Naive B cell (primary cell): ENCODE data around the gene MRPS7. TPM values are rescaled to one million over a fixed set of nuclear protein-coding genes. Genes with fewer than 3 reads are reported as not detected.
A peak's percentile ranks its signal among the peaks of the same experiment; 100 is the strongest.
"Not testable (repeated sequence)": the region's sequence is repeated elsewhere in the genome, so short reads cannot be mapped to it uniquely, and the experiment has no call there.

Source experiments
- ATAC-seq, 2 donors: fragments of 150-1000 bp; cut with Tn5 transposase; 2 replicates each; pipeline ENCODE4 v1.10.0; 2021; ENCODE audit warnings: low read depth in 2 of 2, mild to moderate bottlenecking in 2 of 2, moderate library complexity in 2 of 2
- DNase-seq: peaks from one replicate; pipeline ENCODE4 v3.0.0; 2022
- H3K27ac Mint-ChIP-seq, 6 donors: one replicate each; pipeline ENCODE4 v1.8.0; 2020 to 2022; ENCODE audit warnings: mild to moderate bottlenecking in 6 of 6, mixed read lengths in 6 of 6, moderate library complexity in 5 of 6, inconsistent platforms in 2 of 6
- H3K27me3 Mint-ChIP-seq, 3 donors: one replicate each; pipeline ENCODE4 v1.8.0; 2021 to 2022; ENCODE audit warnings: mixed read lengths in 3 of 3, mild to moderate bottlenecking in 1 of 3
- H3K36me3 Mint-ChIP-seq, 2 donors: one replicate each; pipeline ENCODE4 v1.8.0; 2020 to 2022; ENCODE audit warnings: mixed read lengths in 2 of 2, inconsistent platforms in 1 of 2, mild to moderate bottlenecking in 1 of 2
- H3K4me1 Mint-ChIP-seq, 3 donors: one replicate each; pipeline ENCODE4 v1.8.0; 2020 to 2022; ENCODE audit warnings: mixed read lengths in 3 of 3, inconsistent platforms in 1 of 3, mild to moderate bottlenecking in 1 of 3, moderate library complexity in 1 of 3
- H3K4me3 Mint-ChIP-seq, 8 donors: one replicate each; pipeline ENCODE4 v1.8.0; 2020 to 2022; ENCODE audit warnings: mild to moderate bottlenecking in 8 of 8, mixed read lengths in 8 of 8, moderate library complexity in 8 of 8, inconsistent platforms in 2 of 8
- H3K9me3 Mint-ChIP-seq, 7 donors: one replicate each; pipeline ENCODE4 v1.8.0; 2020 to 2022; ENCODE audit warnings: mixed read lengths in 7 of 7, mild to moderate bottlenecking in 5 of 7, inconsistent platforms in 2 of 7, moderate library complexity in 1 of 7
- polyA plus RNA-seq, 6 donors: library from polyadenylated mRNA; unstranded; fragments of 300-500 nt; fragmentation: Illumina TruSeq; gene quantifications; one replicate each; pipeline ENCODE4 v1.2.3, GENCODE V29; 2021; ENCODE audit warnings: low read depth in 6 of 6

MRPS7 gene
- polyA plus RNA-seq, 6 donors from 2014 or later, result 70.1 to 103 (median 94.4) TPM

DNA sequence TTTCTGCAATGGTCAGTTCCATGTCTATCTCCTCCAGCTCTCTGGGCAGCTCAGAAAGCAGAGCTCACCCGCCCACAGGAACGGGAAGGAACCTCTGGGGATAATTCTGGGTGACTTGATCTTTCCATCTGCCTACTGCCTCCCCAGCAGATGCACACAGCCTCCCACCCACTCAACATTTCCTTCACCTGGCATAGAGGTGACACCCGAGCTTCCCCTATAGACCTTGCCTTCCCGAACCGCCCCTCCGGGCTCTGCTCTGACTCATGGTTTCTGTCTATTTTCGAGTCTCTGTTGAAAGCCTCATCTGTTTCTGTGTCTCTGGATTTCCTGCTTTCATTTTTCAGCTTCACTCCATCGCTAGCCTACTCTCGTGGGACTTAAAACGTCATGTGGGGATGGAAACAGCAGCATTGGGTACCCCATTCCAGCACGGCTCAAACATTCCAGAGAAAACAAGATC lies 11.6 kb upstream of the MRPS7 start:
- ATAC-seq, result peak; percentile 33 to 45
- Mint-ChIP-seq H3K4me3 (peak overlapping the region in 7 of 8 donors; percentile 12 to 88 (median 74)), H3K9me3 (no peaks in the 10 kb centered on the region), H3K36me3 (no peaks in the 10 kb centered on the region), H3K4me1 (peaks cover 44 to 62% (median 61%) of the 10 kb centered on the region in 3 donors), H3K27me3 (no peaks in the 10 kb centered on the region), H3K27ac (peak overlapping the region in 5 of 6 donors; percentile 47 to 92 (median 85))
- DNase-seq, result peak; percentile 25

GRCh38 chr17:75252039-75252816 lies 9.5 kb upstream of the MRPS7 start:
- Mint-ChIP-seq H3K4me1 (peaks cover 58 to 79% (median 77%) of the 10 kb centered on the region in 3 donors), H3K4me3 (peak overlapping the region in 7 of 8 donors; percentile 60 to 86 (median 82)), H3K27ac (peak overlapping the region; percentile 3 to 92 (median 84)), H3K36me3 (no peaks in the 10 kb centered on the region), H3K9me3 (no peaks in the 10 kb centered on the region), H3K27me3 (no peaks in the 10 kb centered on the region)
- no peak for DNase-seq
- peak in 1 of 2 donors; percentile 5 for ATAC-seq

- H3K9me3 Mint-ChIP-seq, ATAC-seq, DNase-seq, H3K27me3 Mint-ChIP-seq, H3K36me3 Mint-ChIP-seq: not testable (repeated sequence)
- H3K27ac Mint-ChIP-seq, result peak overlapping the region; percentile 5 to 80 (median 64)
- peaks cover 65 to 96% (median 90%) of the 10 kb centered on the region in 3 donors for H3K4me1 Mint-ChIP-seq
- H3K4me3 Mint-ChIP-seq, result peak overlapping the region in 1 of 8 donors; percentile 58
Measured at GRCh38 chr17:75255954-75256698, 5.6 kb upstream of the MRPS7 start.

DNA sequence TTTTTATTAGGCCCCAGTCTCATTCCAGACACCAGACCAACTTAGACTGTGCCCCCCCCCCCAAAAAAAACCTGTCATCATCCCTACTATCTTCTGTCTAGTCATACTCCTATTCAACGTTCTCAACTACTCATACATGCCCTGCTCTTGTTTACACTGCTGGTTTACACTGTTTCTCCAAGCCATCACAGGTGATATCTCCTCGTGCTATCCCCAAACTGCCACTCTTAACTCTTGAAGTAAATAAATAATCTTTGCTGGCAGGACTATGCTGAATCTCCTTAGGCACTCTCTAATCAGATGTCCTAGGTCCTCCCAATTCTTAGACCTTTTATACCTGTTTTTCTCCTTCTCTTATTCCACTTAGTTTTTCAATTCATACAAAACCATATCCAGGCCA lies 4.5 kb upstream of the MRPS7 start:
- H3K36me3 Mint-ChIP-seq, H3K9me3 Mint-ChIP-seq: not testable (repeated sequence)
- peak overlapping the region in 3 of 6 donors; percentile 5 to 67 (median 47) for H3K27ac Mint-ChIP-seq

DNA sequence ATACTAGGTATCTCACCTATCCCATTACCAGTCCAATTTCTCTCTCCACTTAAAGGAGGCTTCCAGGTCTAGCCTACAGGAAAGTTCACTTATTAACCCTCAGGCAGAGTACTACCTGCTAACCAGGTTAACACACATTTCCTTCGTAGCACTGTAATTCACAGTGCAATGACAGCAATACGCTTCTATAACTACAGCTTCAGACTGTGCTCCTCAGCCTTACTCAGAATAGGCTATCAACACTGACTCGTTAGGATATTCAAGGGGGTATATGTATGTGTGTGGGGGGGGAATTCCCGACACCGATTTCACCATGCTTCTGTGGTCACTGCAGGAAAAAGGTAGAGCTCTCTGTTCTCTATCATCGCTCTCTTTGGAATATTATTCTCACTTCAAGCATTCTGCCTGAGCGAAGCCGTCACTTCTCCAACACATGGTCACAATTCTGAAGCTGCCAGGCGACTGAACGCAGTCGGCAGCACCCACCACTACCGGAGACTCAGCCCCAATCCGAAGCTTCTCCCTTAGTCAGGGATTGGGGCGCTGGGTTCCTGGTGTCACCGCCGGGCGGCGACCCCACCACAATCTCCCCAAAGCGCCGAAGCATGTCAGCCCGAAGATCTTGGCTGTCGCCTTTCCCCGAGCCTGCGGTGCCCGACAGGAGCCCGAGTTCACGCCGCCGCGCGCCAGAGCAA lies 891 bp upstream of the MRPS7 start:
- Mint-ChIP-seq H3K9me3 (no peaks in the 10 kb centered on the region), H3K36me3 (peaks cover 0 to 4% of the 10 kb centered on the region in 2 donors), H3K4me3 (peak overlapping the region; percentile 93 to 100 (median 98)), H3K27ac (peak overlapping the region; percentile 100), H3K27me3 (no peaks in the 10 kb centered on the region), H3K4me1 (peaks cover 43 to 72% (median 71%) of the 10 kb centered on the region in 3 donors)
- ATAC-seq (peak; percentile 24), DNase-seq (no peak)

More for the DNA sequence above, 4.5 kb upstream of the MRPS7 start:
- DNase-seq, ATAC-seq, H3K27me3 Mint-ChIP-seq: not testable (repeated sequence)
- Mint-ChIP-seq H3K4me3 (peak overlapping the region in 2 of 8 donors; percentile 51 to 58), H3K4me1 (peaks cover 65 to 96% (median 84%) of the 10 kb centered on the region in 3 donors)

DNA sequence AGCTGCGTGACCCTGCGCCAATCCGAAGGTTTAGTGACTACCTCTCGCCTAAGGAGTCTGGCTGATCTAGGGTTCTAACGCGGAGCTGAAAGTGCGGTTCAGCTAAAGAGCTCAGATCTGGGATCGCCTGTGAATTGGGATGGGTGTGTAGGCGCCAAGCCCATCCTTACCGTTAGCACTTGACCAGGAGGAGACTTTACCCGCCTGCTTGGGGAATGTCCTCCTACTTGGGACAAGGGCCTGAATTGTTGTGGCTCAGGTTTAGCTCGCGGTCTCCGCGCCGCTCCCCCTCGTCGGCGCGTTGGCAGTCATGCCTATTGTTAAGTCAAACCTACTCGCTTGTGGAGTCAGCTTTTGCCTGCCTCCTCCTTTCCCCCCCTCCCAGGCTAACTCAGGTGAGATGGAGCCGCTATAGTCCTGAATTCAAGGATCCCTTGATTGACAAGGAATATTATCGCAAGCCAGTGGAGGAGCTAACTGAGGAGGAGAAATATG lies 480 bp downstream of the MRPS7 start:
- Mint-ChIP-seq H3K4me1 (peaks cover 31 to 59% (median 57%) of the 10 kb centered on the region in 3 donors), H3K36me3 (peaks cover 0 to 4% of the 10 kb centered on the region in 2 donors)

DNA sequence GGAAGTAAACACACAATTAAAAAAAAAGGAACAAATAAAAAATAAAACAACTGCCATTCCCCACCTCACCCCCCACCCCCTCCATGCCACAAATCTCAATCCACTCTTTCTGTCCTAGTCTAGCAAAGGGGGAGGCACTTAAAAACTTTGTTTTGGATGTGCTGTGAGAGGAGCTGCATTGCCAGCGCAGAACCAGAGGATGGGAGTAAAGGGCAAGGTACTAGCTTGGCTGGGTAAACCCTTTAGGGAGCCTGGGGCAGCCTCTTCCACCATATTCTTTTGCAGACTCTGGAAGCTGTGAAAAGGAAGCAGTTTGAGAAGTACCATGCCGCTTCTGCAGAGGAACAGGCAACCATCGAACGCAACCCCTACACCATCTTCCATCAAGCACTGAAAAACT lies 1.4 kb downstream of the MRPS7 start:
- Mint-ChIP-seq H3K4me1 (peaks cover 25 to 50% (median 48%) of the 10 kb centered on the region in 3 donors), H3K9me3 (no peaks in the 10 kb centered on the region), H3K4me3 (peak overlapping the region in 7 of 8 donors; percentile 5 to 99 (median 98)), H3K27ac (peak overlapping the region in 4 of 6 donors; percentile 33 to 100 (median 60)), H3K36me3 (peaks cover 0 to 4% of the 10 kb centered on the region in 2 donors), H3K27me3 (no peaks in the 10 kb centered on the region)
- no peak for ATAC-seq
- no peak for DNase-seq

More for the DNA sequence above, 480 bp downstream of the MRPS7 start:
- peak overlapping the region; percentile 100 for H3K27ac Mint-ChIP-seq
- no peaks in the 10 kb centered on the region for H3K27me3 Mint-ChIP-seq
- DNase-seq (no peak), ATAC-seq (peak in 1 of 2 donors; percentile 8)
- H3K4me3 Mint-ChIP-seq, result peak overlapping the region; percentile 93 to 100 (median 98)
- no peaks in the 10 kb centered on the region for H3K9me3 Mint-ChIP-seq

- H3K9me3 Mint-ChIP-seq, result no peaks in the 10 kb centered on the region
- ATAC-seq (no peak), DNase-seq (no peak)
- no peak overlapping the region for H3K27ac Mint-ChIP-seq
- no peaks in the 10 kb centered on the region for H3K36me3 Mint-ChIP-seq
- H3K4me3 Mint-ChIP-seq, result peak overlapping the region in 2 of 8 donors; percentile 35 to 41
- no peaks in the 10 kb centered on the region for H3K27me3 Mint-ChIP-seq
- peaks cover 20 to 32% (median 31%) of the 10 kb centered on the region in 3 donors for H3K4me1 Mint-ChIP-seq
Measured at GRCh38 chr17:75265614-75266315, 4.1 kb downstream of the MRPS7 start.

DNA sequence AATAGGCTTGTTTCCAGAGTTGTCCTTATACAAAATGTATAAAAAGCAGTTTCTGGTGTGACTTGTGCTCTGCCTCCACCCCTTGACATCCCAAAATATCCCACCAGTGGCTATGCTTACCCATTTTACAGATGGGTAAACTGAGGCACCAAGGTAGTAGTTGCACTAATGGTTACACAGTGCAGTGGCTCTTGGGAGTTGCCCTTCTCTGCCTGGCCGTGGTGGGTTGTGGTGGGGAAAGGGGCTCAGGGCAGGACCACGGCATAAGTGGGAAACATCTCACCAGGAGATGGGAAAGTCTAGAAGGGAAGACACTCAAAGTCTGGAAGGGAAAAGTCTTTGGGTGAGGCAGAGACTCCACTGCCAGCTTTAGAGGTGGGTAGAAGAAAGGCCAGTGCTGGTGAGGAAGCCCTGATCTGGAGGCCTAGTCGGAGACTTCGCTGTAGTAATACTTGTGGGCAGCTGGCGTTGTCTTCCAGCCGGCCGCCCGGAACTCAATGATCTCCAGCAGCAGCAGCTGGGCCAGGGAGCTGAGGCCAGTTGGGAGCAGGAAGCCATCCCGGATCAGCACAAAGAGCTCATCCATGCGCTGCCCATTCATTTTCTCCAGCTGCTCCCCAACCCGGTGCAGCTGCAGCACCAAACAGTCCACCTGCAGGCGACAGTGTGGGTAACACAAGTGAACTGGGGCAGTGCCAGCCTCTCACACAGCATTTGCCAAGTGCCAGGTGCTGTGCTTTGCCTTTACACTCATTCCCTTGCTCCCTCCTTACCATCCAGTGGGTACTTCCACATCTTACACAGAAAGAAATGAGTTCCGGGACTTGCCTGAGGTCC lies 4.9 kb downstream of the MRPS7 start:
- Mint-ChIP-seq H3K27ac (peak overlapping the region in 1 of 6 donors; percentile 52), H3K36me3 (no peaks in the 10 kb centered on the region), H3K4me3 (peak overlapping the region in 1 of 8 donors; percentile 41), H3K9me3 (no peaks in the 10 kb centered on the region), H3K27me3 (no peaks in the 10 kb centered on the region), H3K4me1 (peaks cover 15 to 27% (median 25%) of the 10 kb centered on the region in 3 donors)
- no peak for ATAC-seq
- DNase-seq, result no peak

DNA sequence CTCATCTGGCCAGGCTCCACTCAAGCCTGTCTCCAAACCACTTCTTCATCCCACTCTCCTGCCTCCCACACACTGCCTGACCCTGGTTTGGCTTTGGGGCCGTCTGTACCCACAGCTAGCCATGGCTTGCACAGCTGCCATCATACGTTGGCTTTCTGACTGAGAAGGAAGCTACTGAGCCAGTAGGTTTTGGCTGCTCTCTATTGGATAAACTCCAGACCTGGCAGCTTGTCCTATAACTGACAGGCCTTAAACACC lies 5.4 kb downstream of the MRPS7 start:
- Mint-ChIP-seq H3K27me3 (no peaks in the 10 kb centered on the region), H3K36me3 (no peaks in the 10 kb centered on the region), H3K4me1 (peaks cover 16 to 28% (median 26%) of the 10 kb centered on the region in 3 donors), H3K27ac (no peak overlapping the region), H3K4me3 (no peak overlapping the region), H3K9me3 (no peaks in the 10 kb centered on the region)
- no peak for DNase-seq
- ATAC-seq, result no peak

DNA sequence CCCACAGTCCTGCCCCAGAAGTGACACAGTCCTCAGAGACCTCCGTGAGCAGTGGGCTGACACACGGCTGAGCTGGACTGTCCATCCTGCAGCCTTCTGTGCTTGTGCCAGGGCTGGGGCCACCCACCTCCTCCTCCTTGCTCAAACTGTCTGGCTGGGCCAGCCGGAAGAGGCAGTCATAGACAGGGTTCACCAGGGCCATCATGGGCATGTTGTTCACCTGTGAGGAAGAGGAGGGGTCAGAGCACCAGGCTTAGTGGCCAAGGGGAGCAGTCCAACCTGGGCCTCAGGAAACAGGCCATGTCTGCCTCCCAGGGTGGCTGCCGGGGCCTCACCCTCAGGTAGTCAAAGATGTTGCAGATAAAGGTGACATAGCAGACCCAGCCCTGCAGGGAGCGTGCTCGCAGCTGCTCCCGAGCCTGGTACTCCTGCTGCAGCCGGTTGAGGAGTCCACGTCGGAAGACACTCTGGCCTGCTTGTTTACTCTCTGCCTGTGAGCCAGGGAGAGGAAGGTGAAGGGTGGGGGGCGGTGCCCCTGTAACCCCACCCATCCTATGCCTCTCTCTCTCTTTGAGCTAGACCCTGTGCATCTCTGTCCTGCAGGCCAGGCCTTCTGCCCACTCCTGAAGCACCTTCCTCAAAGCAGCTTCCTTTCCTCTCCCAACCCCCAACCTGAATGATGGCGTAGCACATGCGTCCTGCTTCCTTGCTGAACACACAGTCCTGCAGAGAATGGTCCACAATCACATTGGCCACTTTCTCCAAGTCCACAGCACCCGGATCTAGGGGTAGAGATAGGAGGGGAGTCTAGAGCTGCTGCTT lies 5.9 kb downstream of the MRPS7 start:
- Mint-ChIP-seq H3K9me3 (no peaks in the 10 kb centered on the region), H3K36me3 (no peaks in the 10 kb centered on the region), H3K4me1 (peaks cover 12 to 26% (median 23%) of the 10 kb centered on the region in 3 donors), H3K27ac (peak overlapping the region in 3 of 6 donors; percentile 32 to 84 (median 75)), H3K4me3 (peak overlapping the region in 3 of 8 donors; percentile 6 to 57 (median 12)), H3K27me3 (no peaks in the 10 kb centered on the region)
- ATAC-seq (no peak), DNase-seq (no peak)
